Adipocyte (in vitro differentiated cells): ENCODE measurements around the gene CCDC27.
A peak's percentile ranks its signal among the peaks of the same experiment; 100 is the strongest.
"Not testable (repeated sequence)": the region's sequence is repeated elsewhere in the genome, so short reads cannot be mapped to it uniquely, and the experiment has no call there.

Experiments used
- DNase-seq: peaks from one replicate; pipeline ENCODE4 v3.0.0-alpha.2; 2015; ENCODE audit warnings: low read depth
- H3K27me3 ChIP-seq: replicated peaks from 2 replicates; pipeline ENCODE4 v1.7.0; 2013; ENCODE audit warnings: mild to moderate bottlenecking, low read length, moderate library complexity; ENCODE audit not compliant: control insufficient read depth, insufficient read depth
- H3K36me3 ChIP-seq: 2 replicates; pipeline ENCODE4 v1.7.0; 2013; ENCODE audit warnings: low read length, mild to moderate bottlenecking, moderate library complexity; ENCODE audit not compliant: control insufficient read depth, insufficient read depth, severe bottlenecking
- H3K4me1 ChIP-seq: 2 replicates; pipeline ENCODE4 v1.7.0; 2013; ENCODE audit warnings: mild to moderate bottlenecking, low read length, moderate library complexity; ENCODE audit not compliant: control insufficient read depth, insufficient read depth
- H3K4me3 ChIP-seq: 2 replicates; pipeline ENCODE4 v1.7.0; 2013; ENCODE audit warnings: mild to moderate bottlenecking, low read length, moderate library complexity
- H3K9ac ChIP-seq: 2 replicates; pipeline ENCODE4 v1.7.0; 2013; ENCODE audit warnings: mild to moderate bottlenecking, low read length, moderate library complexity
- H3K9me3 ChIP-seq: 2 replicates; pipeline ENCODE4 v1.7.0; 2013; ENCODE audit warnings: mild to moderate bottlenecking, low read length, moderate library complexity; ENCODE audit not compliant: control insufficient read depth

CCDC27 gene

DNA sequence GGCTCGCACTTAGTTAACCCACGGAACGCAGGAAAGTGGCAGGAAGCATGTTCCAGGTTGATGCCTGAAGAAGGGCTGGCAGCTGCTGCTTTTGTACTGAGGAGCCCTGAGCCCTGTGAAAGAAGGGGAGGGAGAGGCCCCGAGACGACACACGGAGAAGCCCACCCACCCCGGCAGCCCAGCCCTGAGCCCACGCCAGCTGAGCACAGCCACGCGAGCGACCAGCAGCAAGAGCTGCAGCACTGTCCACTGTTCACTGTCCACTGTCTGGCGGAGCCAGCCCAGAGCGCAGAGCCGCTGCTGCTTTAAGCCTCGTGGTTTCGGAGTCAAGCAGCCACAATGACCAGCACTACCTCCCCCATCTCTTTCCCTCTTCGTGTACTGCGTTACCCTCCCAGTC lies 38.7 kb downstream of the CCDC27 start:
- Histone ChIP-seq H3K9ac (no peak overlapping the region), H3K9me3 (no peaks in the 10 kb centered on the region), H3K4me3 (no peak overlapping the region), H3K36me3 (peaks cover 34% of the 10 kb centered on the region), H3K27me3 (no peaks in the 10 kb centered on the region), H3K4me1 (peaks cover 23% of the 10 kb centered on the region)
- DNase-seq, result no peak

DNA sequence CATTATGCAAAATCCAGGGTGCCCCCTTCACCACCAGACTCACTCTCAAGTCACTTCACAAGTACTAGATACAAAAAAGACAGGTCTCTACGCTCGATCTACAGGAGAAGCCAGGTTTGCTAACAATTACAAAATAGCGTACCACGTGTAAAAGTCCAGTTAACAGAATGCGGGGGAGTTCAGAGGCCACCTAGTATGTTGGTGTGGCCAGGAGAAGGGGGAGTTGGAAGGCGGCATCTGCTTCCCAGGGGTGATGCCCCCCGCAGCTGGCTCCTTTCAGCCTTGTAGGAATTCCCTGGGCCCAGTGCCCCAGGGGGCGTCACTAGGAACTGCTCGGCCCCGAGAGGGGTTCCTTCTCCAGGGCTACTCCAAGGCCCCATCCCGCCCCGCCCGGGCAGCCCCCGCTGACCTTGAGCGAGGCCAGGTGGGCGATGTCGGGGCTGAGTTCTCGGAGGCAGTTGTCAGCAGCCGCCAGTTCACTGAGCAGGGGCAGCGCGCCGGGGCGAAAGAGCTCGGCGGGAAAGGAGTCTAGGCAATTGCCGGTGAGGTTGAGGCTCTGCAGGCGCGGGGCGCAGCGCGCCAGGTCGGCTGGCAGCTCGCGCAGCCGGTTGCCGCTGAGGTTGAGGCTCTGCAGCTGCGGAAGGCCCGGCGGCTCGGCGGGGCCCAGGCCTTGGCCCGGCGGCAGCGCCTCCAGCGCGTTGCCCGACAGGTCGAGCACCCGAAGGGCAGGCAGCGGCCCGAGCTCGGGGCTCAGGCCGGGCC lies 43.4 kb downstream of the CCDC27 start:
- Histone ChIP-seq H3K36me3 (peaks cover 4% of the 10 kb centered on the region), H3K4me1 (peaks cover 32% of the 10 kb centered on the region), H3K27me3 (peaks cover 11% of the 10 kb centered on the region), H3K4me3 (peak overlapping the region; percentile 97), H3K9ac (peak overlapping the region; percentile 94), H3K9me3 (no peaks in the 10 kb centered on the region)
- DNase-seq, result no peak

DNA sequence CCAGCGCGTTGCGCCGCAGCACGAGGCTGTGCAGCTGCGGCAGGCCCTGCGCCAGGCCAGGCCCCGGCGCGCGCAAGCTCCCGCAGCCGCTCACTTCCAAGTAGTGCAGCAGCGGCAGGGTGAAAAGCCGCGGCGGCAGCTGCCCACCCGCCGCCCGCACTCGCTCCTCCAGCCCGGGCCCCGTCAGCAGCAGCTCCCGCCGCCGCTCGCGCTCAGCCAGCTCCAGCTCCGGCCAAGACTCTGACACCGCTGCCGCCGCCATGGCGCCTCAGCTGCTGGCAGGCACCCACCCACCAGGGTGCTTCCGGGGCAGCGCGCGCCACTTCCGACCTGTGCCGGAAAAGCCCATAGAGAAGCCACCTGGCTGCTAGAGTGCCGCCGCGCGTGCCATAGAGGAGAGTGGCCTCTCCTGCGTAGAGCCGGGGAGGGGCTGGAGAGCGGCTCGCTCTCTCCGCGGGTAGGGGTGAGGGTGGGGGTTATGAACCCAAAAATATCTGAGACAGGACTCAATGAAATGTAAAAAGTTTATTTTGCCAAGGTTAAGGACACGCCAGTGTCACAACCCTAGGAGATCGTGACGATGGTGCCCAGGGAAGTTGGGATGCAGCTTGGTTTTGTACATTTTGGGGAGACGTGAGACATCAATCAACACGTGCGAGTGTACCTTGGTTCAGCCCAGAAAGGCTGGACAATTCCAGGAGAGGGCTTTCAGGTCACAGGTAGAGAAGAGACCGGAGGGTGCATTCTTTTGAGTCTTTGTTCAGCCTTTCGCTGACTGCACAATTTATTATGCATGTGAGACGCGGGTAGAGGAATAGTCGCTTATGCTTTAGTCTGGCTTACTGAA lies 44.2 kb downstream of the CCDC27 start, which contains the start of gene LRRC47:
TSS of gene LRRC47 (minus strand) at position 284 of the 847 bp plus-strand sequence. CDS start at position 262, 22 bp downstream.
- Histone ChIP-seq H3K9ac (peak within 1 kb of the TSS; percentile 94), H3K4me1 (peaks cover 32% of the 10 kb centered on the region), H3K4me3 (peak within 1 kb of the TSS; percentile 97), H3K27me3 (peaks cover 17% of the 10 kb centered on the region), H3K9me3 (no peaks in the 10 kb centered on the region), H3K36me3 (peaks cover 4% of the 10 kb centered on the region)
- DNase-seq, result peak; percentile 96

DNA sequence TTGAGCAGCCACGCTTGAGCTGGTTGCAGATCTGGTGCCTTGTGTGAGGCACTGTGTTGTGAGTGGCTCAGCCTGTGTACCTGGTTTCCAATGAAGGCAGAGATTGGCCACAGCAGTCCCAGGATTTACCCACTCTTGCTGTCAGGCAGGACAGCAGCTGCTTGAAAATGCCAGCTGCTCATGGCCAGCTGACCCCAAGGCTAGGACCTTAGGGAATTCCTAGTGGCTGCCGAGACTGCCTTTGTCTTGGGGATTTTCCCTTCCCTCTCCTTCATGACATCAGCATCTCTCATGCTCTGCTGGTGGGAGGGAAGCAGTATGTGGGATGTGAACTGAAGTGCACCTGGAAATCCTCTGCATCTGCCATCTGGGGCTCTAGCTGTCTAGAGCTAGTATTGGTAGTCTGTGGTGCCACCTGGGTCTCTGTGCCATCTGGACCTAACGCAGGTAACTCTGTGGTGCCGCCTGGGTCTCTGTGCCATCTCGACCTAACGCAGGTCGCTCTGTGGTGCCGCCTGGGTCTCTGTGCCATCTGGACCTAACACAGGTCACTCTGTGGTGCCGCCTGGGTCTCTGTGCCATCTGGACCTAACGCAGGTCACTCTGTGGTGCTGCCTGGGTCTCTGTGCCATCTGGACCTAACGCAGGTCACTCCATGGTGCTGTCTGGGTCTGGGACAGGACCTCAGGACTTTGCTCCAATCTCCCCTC lies 47.9 kb downstream of the CCDC27 start:
- Histone ChIP-seq H3K9me3 (no peaks in the 10 kb centered on the region), H3K4me1 (peaks cover 25% of the 10 kb centered on the region), H3K27me3 (peaks cover 22% of the 10 kb centered on the region), H3K36me3 (no peaks in the 10 kb centered on the region), H3K9ac (no peak overlapping the region), H3K4me3 (no peak overlapping the region)
- no peak for DNase-seq

DNA sequence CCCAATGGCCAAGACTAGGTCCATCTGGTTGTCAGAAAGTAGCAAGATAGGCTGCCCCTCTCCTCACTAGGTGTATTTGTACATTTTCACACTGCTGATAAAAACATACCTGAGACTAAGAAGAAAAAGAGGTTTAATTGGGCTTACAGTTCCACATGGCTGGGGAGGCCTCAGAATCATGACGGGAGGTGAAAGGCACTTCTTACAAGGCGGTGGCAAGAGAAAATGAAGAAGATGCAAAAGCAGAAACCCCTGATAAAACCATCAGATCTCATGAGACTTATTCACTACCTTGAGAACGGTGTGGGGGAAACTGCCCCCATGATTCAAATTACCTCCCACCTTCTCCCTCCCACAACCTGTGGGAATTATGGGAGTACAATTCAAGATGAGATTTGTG lies 48.5 kb downstream of the CCDC27 start:
- not testable (repeated sequence) for H3K36me3 ChIP-seq, H3K4me3 ChIP-seq, DNase-seq, H3K9ac ChIP-seq, H3K9me3 ChIP-seq
- Histone ChIP-seq H3K4me1 (peaks cover 20% of the 10 kb centered on the region), H3K27me3 (peaks cover 22% of the 10 kb centered on the region)

DNA sequence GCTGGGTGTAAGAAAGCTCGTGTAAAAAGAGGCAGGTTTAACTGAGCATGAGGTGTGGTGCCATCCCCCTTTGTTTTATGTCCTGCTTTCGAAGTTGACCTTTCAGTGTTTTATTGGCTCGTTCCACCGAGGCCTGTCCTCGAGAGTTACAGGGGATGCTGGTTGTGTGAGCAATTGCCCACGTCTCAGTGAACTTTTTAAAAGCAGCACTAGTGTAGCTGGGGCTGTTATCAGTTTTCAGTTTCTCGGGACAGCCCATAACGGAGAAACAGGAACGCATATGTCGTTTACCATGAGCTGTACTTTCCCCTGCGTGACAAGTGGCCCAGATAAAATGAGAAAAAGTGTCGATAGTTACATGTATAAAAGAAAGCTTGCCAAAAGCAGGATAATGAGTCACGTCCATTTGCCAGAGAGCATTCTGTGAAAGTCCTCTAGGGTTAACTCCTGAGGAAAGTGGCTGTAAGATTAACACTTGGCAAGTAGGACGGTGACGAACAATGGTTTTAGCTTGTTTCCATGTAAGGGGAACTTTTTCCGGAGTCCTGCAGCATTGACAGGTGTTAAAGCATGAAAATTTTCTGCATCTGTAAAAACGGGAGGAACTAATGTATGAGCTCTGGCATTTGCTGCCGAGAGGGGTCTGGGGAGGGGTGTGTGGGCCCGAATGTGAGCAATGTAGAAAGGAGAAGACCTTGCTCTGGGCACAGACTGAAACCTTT lies 51.8 kb downstream of the CCDC27 start:
- H3K4me3 ChIP-seq, result no peak overlapping the region
- H3K27me3 ChIP-seq, result peaks cover 22% of the 10 kb centered on the region
- H3K36me3 ChIP-seq, result no peaks in the 10 kb centered on the region
- no peaks in the 10 kb centered on the region for H3K9me3 ChIP-seq
- H3K4me1 ChIP-seq, result peaks cover 11% of the 10 kb centered on the region
- no peak for DNase-seq
- no peak overlapping the region for H3K9ac ChIP-seq

DNA sequence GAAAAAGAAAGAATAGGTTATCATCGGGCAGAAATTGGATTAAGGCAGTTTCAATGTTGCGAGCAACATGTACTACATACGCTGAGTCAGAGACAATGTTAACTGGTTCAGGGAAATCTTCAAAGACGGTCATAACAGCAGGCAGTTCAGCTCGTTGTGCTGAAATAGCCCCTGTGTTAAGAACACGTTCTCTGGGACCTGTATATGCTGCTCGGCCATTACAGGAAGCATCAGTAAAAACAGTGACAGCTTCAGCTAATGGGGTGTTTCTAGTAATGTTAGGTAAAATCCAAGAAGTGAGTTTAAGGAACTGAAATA lies 52.3 kb downstream of the CCDC27 start:
- not testable (repeated sequence) for DNase-seq
- peaks cover 21% of the 10 kb centered on the region for H3K27me3 ChIP-seq

DNA sequence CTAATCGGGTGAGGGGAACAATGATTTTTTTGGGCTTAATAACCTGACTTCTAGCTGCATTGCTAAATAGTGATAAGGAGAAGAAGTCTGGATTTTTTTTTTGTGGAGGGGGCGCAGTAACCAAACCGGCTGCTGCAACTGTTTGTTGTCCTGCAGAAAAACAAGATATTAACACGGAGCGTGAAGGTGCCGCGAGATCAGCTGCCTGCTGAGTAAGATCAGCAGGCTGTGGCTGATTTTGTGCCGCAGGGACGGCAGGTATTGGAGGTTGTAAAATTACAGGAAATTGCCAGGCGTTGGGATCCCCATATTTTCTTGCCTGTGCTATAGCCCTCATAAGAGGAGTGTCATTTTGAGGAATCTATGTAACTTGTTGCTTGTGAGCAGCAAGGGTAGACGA lies 52.8 kb downstream of the CCDC27 start:
- H3K9ac ChIP-seq, result no peak overlapping the region
- peaks cover 11% of the 10 kb centered on the region for H3K4me1 ChIP-seq
- H3K27me3 ChIP-seq, result peaks cover 17% of the 10 kb centered on the region
- no peaks in the 10 kb centered on the region for H3K36me3 ChIP-seq
- no peak overlapping the region for H3K4me3 ChIP-seq
- DNase-seq, result no peak
- H3K9me3 ChIP-seq, result no peaks in the 10 kb centered on the region

More for the DNA sequence above, 52.3 kb downstream of the CCDC27 start:
- peaks cover 11% of the 10 kb centered on the region for H3K4me1 ChIP-seq
- H3K36me3 ChIP-seq, H3K9ac ChIP-seq, H3K9me3 ChIP-seq, H3K4me3 ChIP-seq: not testable (repeated sequence)

DNA sequence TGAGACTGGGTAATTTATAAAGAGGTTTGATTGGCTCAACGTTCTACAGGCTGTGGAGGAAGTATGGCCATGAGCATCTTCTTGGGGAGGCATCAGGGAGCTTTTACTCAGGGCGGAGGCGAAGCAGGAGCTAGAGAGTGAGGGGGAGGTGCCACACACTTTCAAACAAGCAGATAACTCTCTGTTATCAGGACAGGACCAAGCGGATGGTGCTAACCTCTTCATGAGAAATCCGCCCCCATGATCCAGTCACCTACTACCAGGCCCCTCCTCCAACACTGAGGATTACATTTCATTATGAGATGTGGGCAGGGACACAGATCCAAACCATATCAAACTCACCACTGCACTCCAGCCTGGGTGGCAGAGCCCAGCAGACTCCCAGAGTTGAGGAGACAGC lies 55.5 kb downstream of the CCDC27 start:
- Histone ChIP-seq H3K27me3 (peaks cover under 1% of the 10 kb centered on the region), H3K4me1 (peaks cover 11% of the 10 kb centered on the region), H3K4me3 (no peak overlapping the region), H3K36me3 (no peaks in the 10 kb centered on the region), H3K9ac (no peak overlapping the region), H3K9me3 (no peaks in the 10 kb centered on the region)
- DNase-seq, result no peak

DNA sequence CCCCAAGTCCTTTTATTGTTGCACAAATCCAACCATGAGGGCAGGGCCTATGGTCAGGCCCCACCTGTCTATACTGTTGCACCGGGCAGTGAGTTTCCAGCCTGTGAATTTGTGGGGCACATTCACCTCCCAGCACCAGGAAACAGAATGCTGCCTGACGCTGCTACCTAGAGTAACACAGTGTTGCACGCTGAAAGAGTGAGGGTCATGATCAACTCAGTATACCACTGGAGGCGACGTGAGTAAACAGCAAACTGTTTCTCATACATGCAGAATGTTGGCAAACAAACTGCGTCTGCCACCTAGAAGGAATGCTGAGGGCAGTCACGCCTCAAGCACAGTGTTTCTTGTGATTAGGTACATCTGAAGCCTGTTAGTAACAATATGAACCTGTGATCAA lies 57.4 kb downstream of the CCDC27 start:
- Histone ChIP-seq H3K36me3 (peaks cover 11% of the 10 kb centered on the region), H3K4me1 (no peaks in the 10 kb centered on the region), H3K9ac (no peak overlapping the region), H3K9me3 (no peaks in the 10 kb centered on the region), H3K4me3 (no peak overlapping the region), H3K27me3 (no peaks in the 10 kb centered on the region)
- no peak for DNase-seq
